A204.1 (cell line): Measurements from ENCODE around the gene KMT2E.

ENCODE experiments used
- FAIRE-seq: peaks from 2 replicates; lab custom pipeline; 2012; peaks lifted over from hg19 to GRCh38; lab: Jason Lieb, UNC

The KMT2E gene

DNA sequence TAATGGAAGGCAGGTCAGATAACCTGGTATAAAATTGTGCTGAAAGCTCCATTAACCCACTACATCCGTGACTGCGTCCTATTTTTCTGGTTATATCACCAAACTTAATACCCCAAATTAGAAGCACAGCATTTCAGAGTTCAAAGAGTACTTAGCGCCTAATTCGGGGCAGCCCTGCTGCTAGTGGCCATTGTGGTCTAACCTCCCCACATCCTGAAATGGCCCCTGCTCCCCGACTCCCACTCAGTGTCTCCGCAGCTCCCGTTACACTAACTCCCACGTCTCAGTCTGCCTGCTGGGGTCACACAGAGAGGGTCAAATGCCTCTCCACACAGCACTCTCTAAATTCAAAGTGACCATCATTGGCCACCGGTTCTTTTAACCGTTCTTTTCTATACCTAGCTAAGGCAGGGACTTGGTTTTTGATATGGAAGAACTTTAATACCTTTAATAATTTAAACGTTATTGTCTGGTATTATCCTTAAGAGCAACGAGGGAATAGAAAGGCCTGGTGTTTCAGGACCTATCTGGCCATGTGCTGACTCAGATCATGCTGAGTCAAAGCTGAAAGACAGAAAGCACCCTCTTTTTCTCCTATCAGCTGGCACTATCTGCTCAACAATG lies 117.1 kb downstream of the KMT2E start:
- FAIRE-seq, result no peak

DNA sequence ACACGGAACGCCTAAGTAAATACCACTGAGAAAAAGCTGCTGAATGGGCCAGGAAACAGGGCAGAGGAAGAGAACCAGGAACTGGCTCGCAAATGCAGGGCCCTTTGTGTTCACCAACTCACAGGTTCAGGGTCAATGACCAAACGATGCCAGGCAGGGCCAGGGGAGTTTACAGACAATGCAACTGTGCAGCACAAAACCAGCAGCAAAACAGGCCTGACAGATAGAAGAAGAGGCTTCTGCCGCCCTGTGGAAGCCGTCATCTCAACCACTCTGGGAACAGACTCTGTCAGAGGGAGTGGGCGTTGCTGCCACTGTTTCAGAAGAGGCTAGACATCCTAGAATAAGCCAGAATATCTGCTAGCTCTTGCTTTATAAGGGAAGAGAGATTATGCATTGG lies 117.9 kb downstream of the KMT2E start:
- FAIRE-seq, result no peak

DNA sequence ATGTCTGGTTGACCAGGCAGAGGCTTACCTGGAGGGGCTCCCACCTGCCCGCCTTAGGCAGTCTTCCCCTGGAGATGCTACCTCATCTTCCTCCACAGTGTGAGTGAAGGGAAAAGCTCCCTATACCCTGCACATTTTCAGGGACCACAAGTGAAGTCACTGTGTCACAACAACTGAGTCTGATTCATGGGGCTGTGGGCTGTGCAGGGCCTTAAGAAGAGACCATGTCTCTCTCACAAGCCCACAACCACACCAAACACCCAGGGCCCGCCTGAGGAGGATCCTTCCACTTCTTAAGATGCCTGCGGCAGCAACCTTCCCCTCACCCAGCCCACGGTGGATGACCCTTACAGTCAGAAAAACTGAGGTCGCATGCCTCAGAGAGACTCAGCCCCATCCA lies 118.3 kb downstream of the KMT2E start:
- FAIRE-seq, result no peak

DNA sequence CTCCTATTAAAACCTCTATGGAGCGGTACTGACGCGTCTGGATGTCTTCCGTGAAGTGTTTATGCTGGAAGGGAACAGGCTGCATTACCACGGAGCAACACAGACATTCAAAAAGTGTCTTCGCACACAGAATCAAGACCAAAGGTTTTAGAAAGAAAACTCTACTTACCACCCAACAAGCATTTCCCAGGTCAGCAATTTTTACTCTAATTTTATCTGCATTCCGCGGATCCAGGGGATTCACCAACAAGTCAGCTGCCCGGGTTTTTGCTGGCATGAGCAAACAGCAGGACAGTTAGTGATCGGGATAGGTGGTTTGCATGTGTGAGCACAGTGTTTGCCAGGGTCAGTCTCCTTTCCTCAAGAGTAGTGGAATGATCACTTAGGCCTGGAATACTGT lies 118.8 kb downstream of the KMT2E start:
- FAIRE-seq, result no peak

DNA sequence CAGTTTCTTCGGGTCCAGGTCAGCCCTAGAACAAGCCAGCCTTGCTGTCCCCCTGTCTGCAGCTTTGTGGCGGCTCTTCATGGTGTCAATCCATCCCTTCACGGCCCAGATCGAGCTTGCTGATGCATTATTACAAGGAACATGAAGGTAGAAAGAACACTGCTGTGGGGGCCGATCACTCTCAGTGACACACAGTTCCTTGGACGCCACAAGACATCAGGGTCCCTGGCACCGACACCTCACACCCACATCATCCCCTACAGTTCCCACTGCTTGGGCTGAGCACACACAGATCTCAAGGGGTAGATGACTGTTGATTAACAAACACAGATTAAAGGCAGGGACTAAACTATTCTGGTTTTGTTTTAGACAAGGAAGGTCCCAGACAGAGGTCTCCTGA lies 119.4 kb downstream of the KMT2E start:
- FAIRE-seq, result no peak

DNA sequence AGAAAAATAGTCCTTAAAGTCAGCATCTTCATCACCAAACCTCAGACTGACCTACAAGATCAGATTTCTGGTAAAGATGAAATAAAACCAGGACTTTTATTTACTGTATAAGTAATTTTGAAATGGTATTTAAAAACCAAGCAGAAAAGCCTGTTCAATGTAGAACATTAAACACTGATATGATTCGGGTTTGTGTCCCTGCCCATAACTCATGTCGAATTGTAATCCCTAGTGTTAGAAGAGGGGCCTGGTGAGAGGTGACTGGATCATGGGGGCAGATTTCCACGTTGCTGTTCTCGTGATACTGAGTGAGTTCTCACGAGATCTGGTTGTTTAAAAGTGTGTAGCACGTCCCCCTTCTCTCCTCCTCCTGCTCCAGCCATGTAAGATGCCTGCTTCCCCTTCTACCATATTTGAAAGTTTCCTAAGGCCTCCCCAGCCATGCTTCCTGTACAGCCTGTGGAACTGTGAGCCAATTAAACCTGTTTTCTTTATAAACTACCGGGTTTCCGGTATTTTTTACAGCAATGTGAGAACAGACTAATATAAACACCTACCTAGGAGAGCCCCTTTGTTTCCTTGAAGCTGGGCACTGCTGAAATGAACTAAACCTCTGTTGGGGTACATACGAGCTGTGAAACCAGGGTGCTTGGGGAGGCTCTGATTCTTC lies 120.1 kb downstream of the KMT2E start:
- FAIRE-seq, result no peak

DNA sequence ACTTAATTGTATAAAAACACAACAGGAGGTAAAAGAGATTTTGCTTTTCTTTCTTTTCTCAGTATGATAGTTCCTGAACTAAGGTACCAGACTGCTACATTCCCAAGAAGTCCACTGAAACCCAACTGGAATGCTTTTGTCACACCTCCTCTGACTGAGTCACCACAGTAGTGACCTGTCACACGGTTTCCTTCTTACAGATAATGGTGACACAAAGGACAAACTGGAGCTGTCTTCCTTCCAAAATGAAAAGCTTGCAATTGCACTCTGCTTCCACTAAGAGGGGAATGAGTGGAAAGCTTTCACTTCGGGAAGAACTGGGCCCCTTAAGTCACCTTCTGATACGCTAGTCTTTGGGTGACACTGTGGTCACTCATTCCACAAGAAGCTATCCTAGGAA lies 122.2 kb downstream of the KMT2E start:
- FAIRE-seq, result no peak

DNA sequence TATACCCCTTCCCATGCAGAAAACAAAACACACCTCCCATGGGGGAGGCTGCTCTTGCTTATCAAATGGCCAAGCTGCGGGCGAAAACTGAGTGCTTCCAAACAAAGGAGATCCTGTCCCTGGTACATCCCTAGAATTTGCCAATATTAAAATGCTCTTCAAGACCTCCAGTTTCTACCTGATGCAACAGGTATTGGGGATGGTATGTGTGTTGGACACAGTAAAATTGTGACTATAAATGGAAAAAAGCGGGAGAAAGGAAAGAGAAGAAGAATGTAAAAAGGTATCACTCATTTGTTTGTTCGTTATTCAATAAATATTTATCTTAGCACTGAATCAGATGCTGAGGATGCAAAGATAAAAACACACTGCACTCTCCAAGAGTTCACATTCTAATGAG lies 123.9 kb downstream of the KMT2E start:
- FAIRE-seq, result no peak

DNA sequence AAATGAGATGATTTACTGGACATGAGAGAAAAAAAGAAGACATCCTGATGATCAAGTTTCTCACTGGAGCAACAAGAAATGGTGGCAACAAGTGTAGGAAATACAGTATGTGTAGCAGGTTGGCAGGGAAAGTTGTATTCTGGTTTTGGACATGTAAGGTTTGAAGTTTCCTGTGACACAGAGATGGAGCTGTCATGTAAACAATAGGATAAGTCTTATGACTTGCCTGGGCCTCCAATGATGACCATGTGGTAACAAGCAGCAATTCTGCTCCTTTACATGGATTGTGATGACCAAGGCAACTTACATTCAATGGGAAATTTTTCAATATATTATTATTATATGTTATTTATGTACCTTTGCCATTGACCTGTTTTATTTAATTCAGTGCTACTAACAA lies 125.4 kb downstream of the KMT2E start:
- no peak for FAIRE-seq

DNA sequence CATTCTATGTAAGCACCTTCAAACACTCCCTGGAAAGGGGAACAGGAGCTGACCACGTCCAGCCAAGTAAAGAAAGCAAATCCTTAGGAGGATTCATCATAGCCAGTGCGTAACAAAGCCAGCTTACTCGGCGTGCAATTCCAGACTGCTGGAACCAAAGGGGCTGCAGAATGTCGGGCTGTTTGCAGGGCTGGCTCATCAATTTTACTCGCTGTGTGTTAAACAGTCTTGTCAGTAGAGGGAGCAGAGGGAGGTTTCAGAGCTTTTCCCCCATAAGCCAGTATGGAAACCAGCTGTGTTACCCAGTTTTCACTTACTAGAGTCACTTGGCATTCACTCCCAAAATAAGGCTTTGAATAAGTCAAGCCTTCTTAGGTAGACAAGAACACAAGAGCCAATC lies 127.1 kb downstream of the KMT2E start:
- no peak for FAIRE-seq

DNA sequence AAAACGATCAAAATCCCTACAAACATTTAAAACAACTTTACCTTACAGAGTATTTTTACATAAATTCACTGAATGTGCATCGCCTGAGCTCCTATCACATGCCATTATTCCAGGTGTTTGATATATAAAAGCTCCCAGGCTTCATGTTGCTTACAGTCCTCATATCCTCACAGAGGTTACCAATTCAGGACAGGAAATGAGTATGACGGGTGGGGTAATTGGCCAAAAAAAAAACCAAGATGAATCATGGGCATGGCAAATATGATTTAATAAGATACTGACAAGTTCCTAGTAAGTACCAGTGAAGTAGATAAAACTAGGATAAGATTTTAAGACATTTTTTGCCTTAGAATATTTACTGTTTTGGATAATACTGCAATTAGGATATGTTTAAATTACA lies 135.8 kb downstream of the KMT2E start:
- no peak for FAIRE-seq

DNA sequence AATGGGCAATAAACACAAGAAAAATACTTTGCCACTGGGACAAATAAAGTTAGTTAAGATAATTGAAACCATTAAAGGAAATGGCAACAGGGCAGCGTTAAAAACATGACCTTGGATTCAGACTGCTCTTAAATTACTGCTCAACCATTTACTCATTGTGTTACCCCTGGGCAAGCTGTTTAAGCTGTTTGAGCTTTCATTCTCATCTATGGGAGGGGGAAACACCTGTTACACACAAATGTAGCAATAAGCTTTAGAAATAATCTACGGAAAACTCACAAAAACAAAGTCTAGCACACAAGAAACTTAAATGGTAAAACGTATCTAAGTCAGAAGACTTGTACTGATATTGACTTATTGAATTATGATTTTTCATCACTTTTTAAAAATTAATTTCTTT lies 137.1 kb downstream of the KMT2E start:
- FAIRE-seq, result no peak

DNA sequence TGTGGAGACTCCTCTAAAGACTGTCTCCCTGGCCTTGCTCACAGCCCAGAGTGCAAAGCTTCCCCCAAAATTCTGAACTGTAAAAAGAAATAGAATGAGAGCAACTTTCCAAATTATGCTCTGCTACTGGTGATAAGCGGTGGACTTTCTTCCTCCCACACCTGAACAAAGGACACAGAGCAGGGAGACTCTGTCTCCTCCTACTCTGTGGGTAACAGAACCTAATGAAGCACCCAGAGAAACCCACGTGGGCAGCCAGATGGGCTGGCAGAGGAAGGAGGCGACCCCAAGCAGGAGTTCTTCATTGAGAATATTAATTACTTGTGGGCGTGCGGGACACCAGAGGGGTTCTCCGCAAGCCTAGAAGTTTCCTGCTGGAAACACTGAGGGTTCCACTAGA lies 139.5 kb downstream of the KMT2E start:
- FAIRE-seq, result no peak

DNA sequence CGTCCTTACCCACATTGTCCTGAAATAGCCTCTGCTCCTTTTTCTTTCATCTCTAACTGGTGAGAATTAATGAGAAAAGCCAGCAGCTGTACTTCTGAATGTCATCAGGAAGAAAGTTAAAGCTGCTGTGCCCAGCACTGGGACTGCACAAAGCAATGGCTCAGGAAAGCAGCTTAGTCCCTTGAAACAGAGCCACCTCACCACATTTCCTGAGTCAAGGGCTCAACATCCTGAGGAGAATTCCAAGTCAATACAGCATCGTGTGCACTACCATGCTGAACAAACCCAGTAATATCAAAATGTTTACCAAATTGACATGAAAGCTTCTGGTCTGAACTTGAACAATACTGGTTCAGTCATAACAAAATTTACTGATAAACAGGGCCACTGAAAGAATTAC lies 140.1 kb downstream of the KMT2E start:
- no peak for FAIRE-seq

DNA sequence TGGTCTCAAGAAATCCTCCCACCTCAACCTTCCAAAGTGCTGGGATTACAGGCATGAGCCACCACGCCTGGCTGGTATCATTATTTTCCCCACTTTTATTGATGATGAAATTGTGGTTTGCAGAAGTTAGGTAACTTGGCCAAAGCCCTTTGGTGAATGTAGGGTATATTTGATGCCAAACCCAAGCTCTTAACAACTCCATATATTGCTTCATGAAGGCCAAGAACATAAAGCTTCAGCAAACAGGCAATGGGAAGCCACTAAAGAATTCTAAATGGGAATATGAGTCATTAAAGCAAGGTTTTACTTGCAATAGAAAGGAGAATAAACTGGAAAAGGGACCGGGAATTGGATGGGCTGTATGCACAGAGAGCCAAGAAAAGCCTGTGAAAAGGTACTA lies 142.7 kb downstream of the KMT2E start:
- FAIRE-seq, result no peak

DNA sequence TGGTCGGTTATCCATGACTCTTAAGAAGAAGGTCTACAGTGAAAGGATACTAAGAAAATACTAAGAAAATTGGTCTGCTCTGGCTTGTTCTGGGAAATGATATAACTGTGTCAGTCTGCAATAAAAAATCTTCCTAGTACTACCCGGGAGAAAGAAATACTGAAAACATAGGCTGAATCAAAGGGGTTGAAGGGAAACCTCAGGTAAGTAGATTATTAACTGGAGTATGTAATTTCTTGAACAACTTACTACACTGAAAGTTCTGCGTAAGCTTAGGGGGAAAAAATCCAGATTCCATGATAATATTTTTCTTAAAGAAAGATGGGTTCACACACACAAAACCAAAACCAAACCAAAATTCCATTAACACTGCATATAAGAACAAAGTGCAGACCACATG lies 143.3 kb downstream of the KMT2E start:
- FAIRE-seq, result no peak

DNA sequence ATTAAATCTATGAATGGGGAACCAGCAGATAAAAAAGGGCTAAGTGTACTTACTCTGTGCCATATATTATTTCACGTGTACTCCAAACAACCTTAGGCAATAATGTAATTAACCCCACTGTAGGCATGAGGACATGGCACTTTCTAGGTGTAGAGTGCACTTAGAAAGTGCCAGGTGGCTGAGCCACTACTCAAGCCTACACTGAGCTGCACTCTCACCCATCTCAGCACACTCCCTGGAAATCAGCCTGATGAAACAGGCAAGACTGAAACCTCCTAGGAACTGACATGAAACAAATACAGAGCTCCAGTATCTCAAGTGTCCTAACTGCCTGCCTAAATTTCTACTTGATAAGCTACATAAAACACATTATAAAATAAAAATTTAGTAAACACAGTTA lies 147.4 kb downstream of the KMT2E start:
- no peak for FAIRE-seq
